GM23338 (cell line): ENCODE data around the gene GGT6. TPM values are rescaled to one million over a fixed set of nuclear protein-coding genes. Genes with fewer than 3 reads are reported as not detected.

ENCODE experiments used
- ATAC-seq: fragments of 200-7000 bp; cut with Tn5 transposase; 3 replicates; pipeline ENCODE4 v1.9.1; 2020
- DNase-seq: peaks from one replicate; pipeline ENCODE4 v3.0.0-alpha.2; 2015; ENCODE audit warnings: low spot score
- H2AFZ ChIP-seq: fragments of 200-600 bp; sonication (generic); 2 replicates; pipeline ENCODE4 v1.8.0; 2016; ENCODE audit warnings: antibody characterized with exemption, mild to moderate bottlenecking, moderate library complexity
- H3F3A ChIP-seq: fragments of 200-600 bp; sonication (generic); replicated peaks from 2 replicates; pipeline ENCODE4 v1.8.0; 2017; ENCODE audit warnings: antibody characterized with exemption, mixed run types, low read depth
- H3K27ac ChIP-seq: fragments of 200-600 bp; sonication (generic); 2 replicates; pipeline ENCODE4 v1.6.1; 2016; ENCODE audit warnings: low read depth
- H3K27me3 ChIP-seq: fragments of 200-600 bp; sonication (generic); 2 replicates; pipeline ENCODE4 v1.8.0; 2016; ENCODE audit warnings: mild to moderate bottlenecking, mixed run types, moderate library complexity; ENCODE audit not compliant: insufficient read depth
- H3K36me3 ChIP-seq: fragments of 200-600 bp; sonication (generic); 2 replicates; pipeline ENCODE4 v1.8.0; 2016; ENCODE audit warnings: mild to moderate bottlenecking; ENCODE audit not compliant: insufficient read depth
- H3K4me1 ChIP-seq: fragments of 200-600 bp; sonication (generic); 2 replicates; pipeline ENCODE4 v1.8.0; 2016; ENCODE audit warnings: mild to moderate bottlenecking, moderate library complexity; ENCODE audit not compliant: insufficient read depth
- H3K4me2 ChIP-seq: fragments of 200-600 bp; sonication (generic); 2 replicates; pipeline ENCODE4 v1.7.1; 2017; ENCODE audit warnings: mixed run types
- H3K4me3 ChIP-seq: fragments of 200-600 bp; sonication (generic); 2 replicates; pipeline ENCODE4 v1.6.1; 2016; ENCODE audit warnings: mixed run types
- H3K79me2 ChIP-seq: fragments of 200-600 bp; sonication (generic); replicated peaks from 2 replicates; pipeline ENCODE4 v1.8.0; 2017; ENCODE audit warnings: mild to moderate bottlenecking; ENCODE audit not compliant: insufficient read depth
- H3K9me2 ChIP-seq: fragments of 200-600 bp; sonication (generic); 2 replicates; pipeline ENCODE4 v1.8.0; 2017; ENCODE audit not compliant: insufficient read depth
- H4K20me1 ChIP-seq: fragments of 200-600 bp; sonication (generic); replicated peaks from 2 replicates; pipeline ENCODE4 v1.8.0; 2017; ENCODE audit warnings: mild to moderate bottlenecking; ENCODE audit not compliant: insufficient read depth
- H3K27ac Mint-ChIP-seq: 2 replicates; pipeline ENCODE4 v1.8.0; 2020; ENCODE audit warnings: inconsistent platforms, mild to moderate bottlenecking, moderate library complexity, mixed read lengths
- H3K27me3 Mint-ChIP-seq: 3 replicates; pipeline ENCODE4 v1.8.0; 2022; ENCODE audit warnings: low read depth, mild to moderate bottlenecking, moderate library complexity, mixed read lengths, inconsistent platforms; ENCODE audit not compliant: insufficient read depth, poor library complexity
- H3K36me3 Mint-ChIP-seq: 3 replicates; pipeline ENCODE4 v1.8.0; 2021; ENCODE audit warnings: low read depth, mild to moderate bottlenecking, inconsistent platforms, moderate library complexity, mixed read lengths
- H3K4me1 Mint-ChIP-seq: 3 replicates; pipeline ENCODE4 v1.8.0; 2020; ENCODE audit warnings: mild to moderate bottlenecking, inconsistent platforms, mixed read lengths
- H3K4me3 Mint-ChIP-seq: 3 replicates; pipeline ENCODE4 v1.8.0; 2021; ENCODE audit warnings: moderate library complexity, mild to moderate bottlenecking, inconsistent platforms, mixed read lengths
- H3K9me3 Mint-ChIP-seq: 3 replicates; pipeline ENCODE4 v1.8.0; 2020; ENCODE audit warnings: moderate library complexity, mild to moderate bottlenecking, inconsistent platforms, mixed read lengths
- CTCF ChIP-seq, 2 experiments: fragments of 200-600 bp in 1 of 2; sonication (generic) in 1 of 2; conservative IDR thresholded peaks; 2 replicates each; pipeline versions ENCODE4 v1.5.1 to v1.6.1; 2016 to 2017; ENCODE audit warnings: antibody characterized with exemption in 2 of 2, low read depth in 2 of 2, mild to moderate bottlenecking in 2 of 2, moderate library complexity in 1 of 2
- EZH2 ChIP-seq: fragments of 200-600 bp; sonication (generic); IDR thresholded peaks from one replicate; pipeline ENCODE4 v1.8.0; 2017; ENCODE audit warnings: antibody characterized with exemption, mild to moderate bottlenecking, low read depth; ENCODE audit not compliant: unreplicated experiment
- EZH2phosphoT487 ChIP-seq: fragments of 200-600 bp; sonication (generic); IDR thresholded peaks from one replicate; pipeline ENCODE4 v1.8.1; 2018; ENCODE audit warnings: antibody characterized with exemption; ENCODE audit not compliant: unreplicated experiment
- JUNB ChIP-seq: IDR thresholded peaks from one replicate; pipeline ENCODE4 v1.6.1; 2016; ENCODE audit warnings: antibody characterized with exemption; ENCODE audit not compliant: unreplicated experiment
- NANOG ChIP-seq: IDR thresholded peaks from 2 replicates; pipeline ENCODE4 v1.6.1; 2016; ENCODE audit warnings: antibody characterized with exemption, borderline replicate concordance
- POLR2AphosphoS5 ChIP-seq: IDR thresholded peaks from 2 replicates; pipeline ENCODE4 v1.6.1; 2016; ENCODE audit warnings: antibody characterized with exemption, low read depth
- REST ChIP-seq: IDR thresholded peaks from one replicate; pipeline ENCODE4 v1.6.1; 2018; ENCODE audit warnings: antibody characterized with exemption; ENCODE audit not compliant: unreplicated experiment
- STAT1 ChIP-seq: IDR thresholded peaks from one replicate; pipeline ENCODE4 v1.6.1; 2016; ENCODE audit warnings: antibody characterized with exemption; ENCODE audit not compliant: unreplicated experiment
- ZNF114 ChIP-seq: fragments of 250-450 bp; sonication (Bioruptor Pico); IDR thresholded peaks from 2 replicates; pipeline ENCODE4 v1.5.0; 2020; ENCODE audit warnings: mild to moderate bottlenecking, moderate library complexity
- ZNF331 ChIP-seq: fragments of 250-450 bp; sonication (Bioruptor Pico); IDR thresholded peaks from 2 replicates; pipeline ENCODE4 v1.5.0; 2020; ENCODE audit warnings: low read depth, mild to moderate bottlenecking, moderate library complexity
- ZNF462 ChIP-seq: fragments of 250-450 bp; sonication (Bioruptor Pico); IDR thresholded peaks from 2 replicates; pipeline ENCODE4 v1.5.0; 2020; ENCODE audit warnings: mild to moderate bottlenecking, moderate library complexity
- polyA plus RNA-seq: library from polyadenylated mRNA; unstranded; fragments of >200 nt; fragmentation: Nextera tagmentation; extraction: Ambion mirVana; gene quantifications from 2 replicates; pipeline ENCODE4 v1.2.1, GENCODE V29; 2016
- total RNA-seq: library from RNA; depleted of rRNA; stranded (reverse); fragments of >200 nt; shearing (Covaris generic); gene quantifications from 2 replicates; pipeline ENCODE4 v1.2.3, GENCODE V29; 2014

Gene GGT6
- total and polyA plus RNA-seq, 2 experiments from 2014 or later: 0.24 TPM; not detected in 1

GRCh38 chr17:4573115-4573514, 12.7 kb upstream of the GGT6 start:
- no peak for TF ChIP-seq STAT1
- TF ChIP-seq POLR2AphosphoS5: no peak
- no peak for TF ChIP-seq EZH2
- TF ChIP-seq NANOG: no peak
- TF ChIP-seq JUNB: no peak
- no peak for TF ChIP-seq CTCF (conservative IDR thresholded peaks at IDR 0.05; ENCODE audit: low read depth in 2 of 2)
- TF ChIP-seq REST: no peak
- no peak for TF ChIP-seq EZH2phosphoT487
- no peak for TF ChIP-seq ZNF462 (CRISPR knock-in tag)
- TF ChIP-seq ZNF331 (CRISPR knock-in tag): no peak
- no peak for TF ChIP-seq ZNF114 (CRISPR knock-in tag)
- Histone ChIP-seq H3K36me3 (no peaks in the 10 kb centered on the region), H3K27ac (no peak overlapping the region), H3K4me3 (no peak overlapping the region), H3K9me2 (no peaks in the 10 kb centered on the region), H3K79me2 (no peaks in the 10 kb centered on the region), H3K4me2 (no peak overlapping the region), H3K27me3 (no peaks in the 10 kb centered on the region), H2AFZ (no peak overlapping the region), H3K4me1 (peaks cover 22% of the 10 kb centered on the region), H4K20me1 (no peaks in the 10 kb centered on the region), H3F3A (no peaks in the 10 kb centered on the region)
- peaks cover 5% of the 10 kb centered on the region; the same call in 2 of the 3 replicates for H3K9me3 Mint-ChIP-seq
- peaks cover 6% of the 10 kb centered on the region for H3K27me3 Mint-ChIP-seq
- no peak overlapping the region for H3K27ac Mint-ChIP-seq
- no peak overlapping the region for H3K4me3 Mint-ChIP-seq
- H3K36me3 Mint-ChIP-seq: peaks cover 3% of the 10 kb centered on the region; the same call in 1 of the 3 replicates
- no peak for ATAC-seq
- peaks cover 40% of the 10 kb centered on the region for H3K4me1 Mint-ChIP-seq
- no peak for DNase-seq
